ENCODE results near the gene SYNC. TPM values are rescaled to one million over a fixed set of nuclear protein-coding genes. Genes with fewer than 3 reads are reported as not detected.
"Not testable (repeated sequence)": the region's sequence is repeated elsewhere in the genome, so short reads cannot be mapped to it uniquely, and the experiment has no call there.

Gene SYNC
- total RNA-seq, 1 donor from 2014 or later = 17.6 TPM

DNA sequence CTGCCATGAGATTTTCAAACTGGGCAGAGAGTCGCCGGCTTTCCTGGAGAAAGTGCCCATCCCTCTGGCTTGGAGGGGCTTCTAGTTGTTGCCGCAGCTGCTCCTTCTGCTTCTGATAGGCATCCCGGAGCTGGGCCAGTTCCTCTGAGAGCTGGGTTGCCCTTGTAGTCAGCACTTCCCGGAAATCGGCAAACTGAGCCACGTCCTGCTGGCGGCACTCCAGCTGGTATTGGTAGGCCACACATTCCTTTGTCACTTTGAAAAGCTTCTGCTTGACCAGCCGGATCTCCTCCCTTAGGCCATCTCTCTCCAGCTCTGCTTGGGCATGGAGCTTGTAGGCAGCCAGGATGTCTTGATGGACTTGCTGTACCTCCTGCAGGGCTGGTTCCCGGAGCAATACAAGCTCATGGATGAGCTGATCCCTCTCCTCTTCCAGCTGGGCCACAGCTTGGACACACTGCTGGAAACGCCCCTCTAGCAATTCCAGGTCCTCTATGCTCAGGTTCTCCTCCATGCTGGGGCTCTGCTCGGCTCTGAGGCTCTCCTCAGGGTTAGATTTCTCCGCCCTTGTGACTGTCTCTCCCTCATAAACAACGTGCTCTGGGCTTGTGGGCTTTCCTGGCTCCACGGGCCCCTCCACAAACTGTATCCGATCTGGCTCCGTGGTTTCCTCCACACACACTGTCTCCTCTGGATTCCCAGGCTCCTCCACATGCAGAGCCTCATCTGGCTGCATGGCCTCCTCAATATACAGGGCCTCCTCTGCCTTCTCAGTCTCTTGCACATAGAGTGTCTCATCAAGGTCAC lies 7.3 kb downstream of the SYNC start:
- DNase-seq (ENCODE audit: extremely low read depth, low read depth, low spot score) = no peak

- no peak for DNase-seq (ENCODE audit: extremely low read depth, low read depth, low spot score)
These were observed 9.0 kb downstream of the SYNC start for GRCh38 chr1:32693455-32694174.

GRCh38 chr1:32686387-32686786 lies 16.2 kb downstream of the SYNC start:
- DNase-seq (ENCODE audit: extremely low read depth, low read depth, low spot score) = no peak

DNA sequence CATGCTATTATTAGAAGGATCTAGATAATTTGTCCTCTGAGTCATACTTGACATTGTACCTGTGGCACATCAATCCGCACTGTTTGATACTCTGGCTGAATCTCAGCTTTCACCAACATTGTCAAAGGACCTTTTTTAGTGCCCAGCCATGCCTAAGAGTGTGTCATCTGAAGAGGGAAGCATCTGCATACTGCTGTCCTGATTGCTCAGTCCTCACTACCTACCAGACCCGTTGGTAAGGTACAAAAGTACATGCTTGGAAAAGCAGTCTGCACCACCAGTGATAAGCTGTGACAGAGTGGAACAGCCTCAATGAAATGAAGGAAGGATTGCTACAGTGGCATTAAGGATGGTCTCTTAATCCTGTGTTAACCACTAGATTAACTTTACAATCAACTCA lies 17.1 kb downstream of the SYNC start:
- no peak for DNase-seq (ENCODE audit: extremely low read depth, low read depth, low spot score)

DNA sequence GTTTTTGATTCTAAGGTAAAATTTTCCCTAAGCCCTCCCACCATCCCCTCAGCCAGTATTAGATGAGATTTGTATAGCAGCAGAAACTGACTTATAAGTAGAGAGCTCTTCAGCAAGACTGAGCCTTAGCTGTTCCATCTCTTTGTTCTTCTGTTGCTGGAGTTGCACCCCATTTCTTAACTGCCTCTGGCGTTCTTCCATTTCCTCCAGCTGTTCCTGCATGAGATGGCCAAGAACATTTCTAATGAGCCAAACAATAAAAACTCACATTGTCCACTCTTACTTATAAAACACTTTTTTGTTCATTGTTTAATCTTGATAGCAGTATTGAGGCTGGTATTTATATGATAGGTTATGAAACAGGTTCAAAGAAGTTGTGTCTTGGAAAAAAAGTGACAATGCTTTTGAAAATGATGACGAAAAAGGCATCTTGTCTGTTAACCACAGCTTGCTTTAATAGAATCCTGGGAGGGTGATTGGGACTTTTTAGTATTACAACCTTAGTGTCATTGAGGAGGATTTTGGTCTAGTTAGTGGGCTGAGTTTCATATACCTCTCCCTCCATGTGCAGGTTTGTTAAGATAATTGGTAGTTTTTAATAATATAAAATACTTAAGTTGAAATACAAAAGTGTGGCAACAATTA lies 18.3 kb downstream of the SYNC start:
- DNase-seq (ENCODE audit: extremely low read depth, low read depth, low spot score) = peak; percentile 7

DNA sequence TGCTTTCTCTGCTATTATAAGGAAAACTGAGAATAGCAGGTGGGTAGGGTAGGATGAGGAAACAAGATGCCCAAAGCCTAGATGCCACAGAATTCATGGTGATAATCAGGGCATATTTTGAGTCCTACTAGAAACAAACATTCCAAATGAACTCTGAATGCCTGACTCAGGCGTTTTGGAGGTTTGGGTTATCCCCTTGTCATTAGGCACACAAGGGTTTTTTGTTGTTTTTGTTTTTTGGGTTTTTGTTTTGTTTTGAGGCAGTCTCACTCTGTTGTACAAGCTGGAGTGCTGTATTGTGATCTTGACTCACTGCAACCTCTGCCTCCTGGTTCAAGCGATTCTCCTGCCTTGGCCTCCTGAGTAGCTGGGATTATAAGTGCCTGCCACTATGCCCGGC lies 19.2 kb downstream of the SYNC start:
- DNase-seq (ENCODE audit: extremely low read depth, low read depth, low spot score) = no peak

DNA sequence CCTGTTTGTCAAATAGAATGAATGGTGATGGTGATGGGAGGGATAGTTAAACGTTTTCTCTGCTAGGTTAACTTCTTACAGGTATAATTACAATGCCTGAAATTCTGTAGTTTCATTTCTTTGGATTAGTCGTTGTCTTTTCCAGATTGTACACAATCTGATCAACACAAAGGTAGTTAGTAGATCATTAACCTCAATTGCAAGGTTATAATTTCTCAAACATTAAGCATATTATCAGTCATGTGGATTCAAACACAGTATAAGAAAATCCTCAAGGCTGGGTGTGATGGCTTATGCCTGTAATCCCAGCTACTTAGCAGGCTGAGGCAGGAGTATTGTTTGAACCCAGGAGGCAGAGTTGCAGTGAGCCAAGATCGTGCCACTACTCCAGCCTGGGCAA lies 20.6 kb downstream of the SYNC start:
- DNase-seq (ENCODE audit: extremely low read depth, low read depth, low spot score) = no peak

DNA sequence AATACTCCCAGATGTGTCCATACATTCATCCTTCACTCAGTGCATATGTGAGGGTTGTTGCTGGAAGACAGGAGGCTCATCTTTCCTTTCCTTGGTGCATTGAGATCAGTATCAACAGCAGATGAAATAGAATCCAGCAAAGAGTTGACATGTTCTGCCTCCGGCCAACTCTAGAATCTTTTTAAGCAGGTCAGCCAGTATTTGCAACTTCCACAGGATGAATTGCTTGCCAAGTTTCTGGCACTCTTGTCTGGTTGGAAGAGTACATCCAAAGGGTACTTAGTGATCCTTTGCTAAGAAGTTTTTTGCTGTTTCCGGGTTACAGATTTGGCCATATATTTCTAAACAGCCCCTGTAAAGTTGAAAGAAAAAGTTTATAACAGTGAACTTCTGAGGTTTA lies 21.1 kb downstream of the SYNC start:
- no peak for DNase-seq (ENCODE audit: extremely low read depth, low read depth, low spot score)

DNA sequence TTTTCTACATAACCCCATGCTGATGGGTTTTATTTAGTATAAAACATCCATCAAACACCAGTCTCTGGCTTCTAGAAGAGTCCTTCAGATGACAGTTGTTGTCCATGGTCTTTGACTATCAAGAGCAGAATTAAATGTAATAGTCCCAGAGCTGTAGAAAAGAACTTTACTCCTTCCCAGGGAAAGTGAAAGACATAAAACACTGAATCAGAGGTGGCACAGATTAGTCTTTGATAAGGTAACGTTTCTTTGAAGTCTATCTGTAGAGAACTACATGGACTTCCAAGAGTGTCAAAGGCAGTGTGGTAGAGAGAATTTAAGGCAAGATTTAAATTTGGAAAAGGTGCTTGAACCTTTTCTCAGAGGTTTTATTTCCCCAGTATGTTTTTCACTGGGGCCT lies 21.9 kb downstream of the SYNC start:
- no peak for DNase-seq (ENCODE audit: extremely low read depth, low read depth, low spot score)

- DNase-seq (ENCODE audit: extremely low read depth, low read depth, low spot score) = not testable (repeated sequence)
These were observed 22.6 kb downstream of the SYNC start for GRCh38 chr1:32679993-32680392.

GRCh38 chr1:32676945-32677344 lies 25.6 kb downstream of the SYNC start:
- no peak for DNase-seq (ENCODE audit: extremely low read depth, low read depth, low spot score)

GRCh38 chr1:32668716-32669115 lies 33.9 kb downstream of the SYNC start:
- not testable (repeated sequence) for DNase-seq (ENCODE audit: extremely low read depth, low read depth, low spot score)

DNA sequence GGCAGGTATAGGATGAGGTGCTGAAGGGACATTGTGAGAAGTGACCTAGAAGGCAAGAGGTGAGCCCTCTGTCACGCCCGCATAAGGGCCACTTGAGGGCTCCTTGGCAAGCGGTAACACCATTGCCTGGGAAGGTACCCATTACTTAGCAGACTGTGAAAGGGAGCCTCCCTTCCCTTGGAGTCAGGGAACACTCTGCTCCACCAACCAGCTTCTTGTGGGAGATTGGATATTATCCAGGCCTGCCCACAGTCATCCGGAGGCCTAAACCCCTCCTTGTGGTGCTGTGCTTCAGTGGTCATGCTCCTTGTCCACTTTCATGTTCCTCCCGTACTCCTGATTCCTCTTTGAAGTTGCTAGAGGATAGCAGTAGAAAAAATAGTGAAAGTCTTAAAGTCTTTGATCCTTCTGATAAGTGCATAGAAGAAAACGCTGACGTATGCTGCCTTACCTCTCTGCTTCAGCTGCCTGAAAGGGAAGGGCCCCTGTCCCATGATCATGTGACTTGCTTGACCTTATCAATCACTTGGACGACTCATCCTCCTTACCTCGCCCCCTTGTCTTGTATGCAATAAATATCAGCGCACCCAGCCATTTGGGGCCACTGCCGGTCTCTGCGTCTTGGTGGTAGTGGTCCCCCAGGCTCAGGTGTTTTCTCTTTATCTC lies 35.5 kb downstream of the SYNC start:
- no peak for DNase-seq (ENCODE audit: extremely low read depth, low read depth, low spot score)

DNA sequence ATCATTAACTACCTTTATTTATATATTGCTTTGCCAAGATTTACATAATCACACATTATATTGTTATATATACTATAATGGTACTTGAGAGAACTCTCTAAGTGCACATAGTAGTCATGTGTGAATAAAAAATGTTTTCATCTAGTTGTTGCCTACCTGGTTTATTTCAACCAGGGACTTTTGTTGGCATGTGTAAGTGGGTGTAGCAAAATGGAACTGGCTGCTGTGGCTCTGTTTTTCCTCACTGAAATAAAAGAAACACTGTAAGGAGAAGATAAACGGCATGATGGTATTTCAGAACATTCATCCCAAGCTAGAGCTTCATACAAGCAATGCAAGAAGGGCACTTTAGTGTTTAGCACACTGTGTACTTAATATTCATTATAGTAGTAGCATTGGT lies 36.7 kb downstream of the SYNC start:
- no peak for DNase-seq (ENCODE audit: extremely low read depth, low read depth, low spot score)

- no peak for DNase-seq (ENCODE audit: extremely low read depth, low read depth, low spot score)
These were observed 43.0 kb downstream of the SYNC start for GRCh38 chr1:32659581-32659980.

GRCh38 chr1:32652244-32652962 lies 50.2 kb downstream of the SYNC start:
- no peak for DNase-seq (ENCODE audit: extremely low read depth, low read depth, low spot score)

DNA sequence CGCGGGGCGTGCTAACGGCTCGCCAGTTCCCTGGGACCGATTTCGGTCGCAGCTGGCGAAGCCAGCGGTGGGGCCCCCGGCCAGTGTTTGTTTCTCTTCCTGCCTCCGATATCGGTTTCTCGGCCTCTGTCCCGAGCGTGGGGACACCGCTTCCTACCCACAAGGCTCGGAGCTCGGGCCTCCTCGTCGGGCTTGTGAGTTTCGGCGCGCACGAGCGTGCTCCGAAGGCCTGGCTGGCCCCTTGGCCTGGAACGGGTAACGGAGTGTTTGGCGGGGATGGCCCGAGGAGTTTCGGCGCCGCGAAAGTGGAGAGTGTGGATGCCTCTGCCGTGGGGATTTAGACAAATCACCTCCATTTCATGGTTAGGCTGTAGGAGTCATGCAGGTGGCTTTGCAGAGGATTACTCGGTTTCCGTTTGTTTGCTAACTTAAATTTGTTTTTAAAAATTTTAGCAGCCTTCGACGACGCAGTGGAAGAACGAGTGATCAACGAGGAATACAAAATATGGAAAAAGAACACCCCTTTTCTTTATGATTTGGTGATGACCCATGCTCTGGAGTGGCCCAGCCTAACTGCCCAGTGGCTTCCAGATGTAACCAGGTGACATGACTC lies 51.0 kb downstream of the SYNC start:
- peak; percentile 16 for DNase-seq (ENCODE audit: extremely low read depth, low read depth, low spot score)

- peak; percentile 52 for DNase-seq (ENCODE audit: extremely low read depth, low read depth, low spot score)
These were observed 51.7 kb downstream of the SYNC start, which contains the start of gene RBBP4 for GRCh38 chr1:32650752-32651460. Gene RBBP4, plus strand, starts transcription at chr1:32651208. Its CDS starts 99 bp downstream, at chr1:32651307.

DNA sequence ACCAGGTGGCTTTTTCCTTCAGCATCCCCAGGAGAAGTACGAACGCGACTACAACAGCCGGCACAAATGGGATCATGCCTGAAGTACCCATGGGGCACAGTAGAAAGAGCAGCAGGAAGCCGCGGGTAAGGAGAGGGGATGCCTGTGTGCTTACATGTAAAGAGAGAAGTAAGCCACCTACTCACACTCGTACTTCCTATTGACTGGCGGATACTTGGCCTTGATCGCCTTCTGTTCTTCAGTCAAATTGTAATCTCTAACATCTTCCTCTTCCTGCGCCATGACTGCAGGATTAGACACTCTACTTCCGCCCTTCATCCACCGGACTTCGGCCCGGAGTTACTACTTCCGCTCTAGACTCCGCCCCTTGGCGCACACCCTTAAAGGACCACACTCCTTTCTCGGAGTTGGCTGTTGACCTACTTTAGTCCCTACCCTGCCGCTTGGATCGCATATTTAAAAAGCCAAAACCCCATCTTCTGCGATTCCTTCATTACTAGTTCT lies 52.3 kb downstream of the SYNC start, which contains the start of gene ZBTB8OS:
ZBTB8OS (minus strand) TSS at position 303 of the 504 bp plus-strand sequence; CDS start at position 282, 21 bp downstream.
- DNase-seq (ENCODE audit: extremely low read depth, low read depth, low spot score) = peak; percentile 84
